HG03025 (cell line): ENCODE results near the gene ZBTB7C.

ENCODE experiments used
- ATAC-seq: cut with Tn5 transposase; IDR thresholded peaks from one replicate; pipeline ENCODE4 v1.9.1; 2021; ENCODE audit warnings: mild to moderate bottlenecking, moderate library complexity; ENCODE audit not compliant: unreplicated experiment, low FRiP score

Gene ZBTB7C

DNA sequence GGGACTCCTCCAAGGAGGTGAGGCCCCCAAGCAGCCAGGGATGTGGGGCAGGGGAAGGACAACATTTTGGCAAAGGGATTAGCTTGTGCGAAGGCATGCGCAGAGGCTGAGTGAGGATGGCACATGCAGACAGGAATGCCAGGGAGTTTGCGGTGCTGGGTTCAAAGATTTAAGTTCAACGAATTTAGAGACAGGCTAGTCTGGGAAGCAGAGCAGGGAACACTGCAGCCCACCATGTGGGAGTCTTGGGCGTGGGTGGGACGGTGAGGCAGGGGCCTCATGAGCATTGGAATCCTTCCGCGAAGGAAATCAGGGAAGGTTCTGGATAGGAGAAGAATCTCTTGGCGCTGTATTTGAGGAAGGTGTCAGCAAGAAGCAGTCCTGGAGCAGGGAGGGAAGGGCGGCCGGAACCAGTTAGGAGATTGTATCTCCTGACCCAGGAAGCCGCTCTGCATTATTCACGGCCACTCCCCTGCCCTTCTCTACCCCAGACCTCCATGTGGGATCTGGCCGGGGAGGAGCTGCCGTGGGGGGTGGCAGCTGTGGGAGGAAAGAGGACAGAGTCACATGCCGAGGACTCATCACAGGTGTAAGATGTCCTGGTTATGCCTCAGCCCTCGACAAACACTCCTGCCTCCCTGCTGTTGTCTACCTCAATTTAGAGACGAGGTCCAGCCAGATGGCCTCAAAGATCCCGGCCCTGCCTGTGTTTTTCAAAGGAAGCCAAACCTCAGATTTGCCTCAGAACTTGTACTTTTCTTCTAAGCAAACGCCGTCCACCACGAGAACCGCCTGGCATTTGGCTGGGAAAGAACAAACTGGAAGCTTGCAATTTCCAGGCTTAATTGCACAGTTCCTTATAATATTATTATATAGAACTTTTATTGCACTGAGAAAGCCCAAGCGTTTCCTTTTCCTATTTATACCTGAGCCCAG is 355.0 kb downstream of the ZBTB7C start:
- no peak for ATAC-seq

DNA sequence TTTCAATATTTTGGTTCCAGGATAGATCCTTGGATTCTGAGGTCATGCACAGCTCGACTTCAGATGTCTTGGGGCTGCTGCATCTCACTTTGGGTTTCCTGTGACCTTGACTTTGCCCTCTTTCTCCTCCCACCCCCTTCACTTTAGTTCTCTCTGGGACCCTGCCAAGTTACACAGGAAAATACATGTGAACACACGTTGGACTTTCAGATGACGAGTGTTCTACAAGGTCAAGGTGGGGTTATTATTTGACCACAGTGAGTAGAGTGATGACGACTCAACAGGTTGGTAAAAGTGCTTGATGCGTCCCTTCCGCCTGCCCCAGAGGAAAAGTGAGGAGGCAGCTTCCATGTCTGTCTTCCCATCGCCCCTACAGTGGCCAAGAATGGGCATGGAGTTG is 356.3 kb downstream of the ZBTB7C start:
- no peak for ATAC-seq

DNA sequence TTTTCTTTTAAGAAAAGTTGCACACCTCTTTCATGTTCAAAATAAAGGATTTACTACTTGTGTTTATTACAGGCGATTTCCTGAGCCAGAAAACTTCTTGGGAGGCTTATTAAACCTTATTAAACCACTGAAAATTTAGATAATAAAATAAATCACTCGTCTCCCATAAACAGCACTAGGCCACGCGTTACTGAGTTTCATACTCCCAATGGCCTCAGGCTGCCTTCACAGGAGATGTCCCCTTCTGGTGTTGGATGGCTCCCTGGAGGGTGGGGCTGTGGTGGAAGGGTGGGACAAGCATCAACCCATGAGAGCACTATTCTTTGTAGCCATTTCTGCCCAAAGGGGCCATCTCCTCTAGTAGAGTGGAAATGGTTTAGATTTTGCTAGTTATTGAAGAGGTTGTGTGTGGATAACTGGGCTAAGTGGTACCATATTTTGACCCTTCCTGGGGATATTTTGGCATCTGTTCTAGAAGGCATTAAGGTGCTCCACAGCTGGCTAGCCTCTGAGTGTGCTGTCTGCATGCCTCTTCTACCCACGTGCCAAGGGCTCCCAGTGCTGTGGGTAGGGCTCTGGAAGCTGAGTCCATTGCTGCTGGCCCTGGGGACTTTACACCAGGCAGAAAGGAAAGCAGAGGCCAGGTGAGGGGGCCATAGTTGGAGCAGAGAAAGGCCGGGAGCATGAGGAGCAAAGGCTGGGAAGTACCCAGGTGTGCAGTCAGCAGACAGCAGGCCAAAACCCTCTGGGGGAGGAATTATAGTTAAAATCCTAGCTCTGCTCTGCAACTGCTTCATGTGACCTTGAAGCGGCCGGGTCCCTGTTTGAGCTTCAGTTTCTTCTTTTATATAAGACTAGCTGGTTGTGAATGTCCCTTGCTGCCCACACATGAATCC is 357.0 kb downstream of the ZBTB7C start:
- no peak for ATAC-seq

DNA sequence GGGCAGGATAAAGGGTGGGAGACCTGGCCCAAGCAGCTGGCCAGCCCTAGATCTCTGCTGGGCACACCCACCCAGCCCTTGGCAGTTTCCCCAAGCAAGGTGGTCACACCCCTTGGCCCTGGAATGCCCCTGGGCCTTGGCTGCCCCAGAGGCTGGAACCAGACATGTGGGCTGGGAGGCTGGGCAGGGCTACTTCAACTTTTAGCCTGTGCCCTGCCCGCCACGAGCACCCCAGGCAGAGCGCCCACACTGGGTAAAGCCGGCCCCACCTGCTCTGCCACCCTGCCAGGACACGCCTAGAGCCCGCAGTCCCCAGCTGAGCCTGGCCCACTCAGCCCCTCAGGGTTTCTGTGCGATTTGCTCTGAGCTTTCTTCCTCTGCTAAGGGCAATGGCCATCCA is 359.0 kb downstream of the ZBTB7C start:
- no peak for ATAC-seq

DNA sequence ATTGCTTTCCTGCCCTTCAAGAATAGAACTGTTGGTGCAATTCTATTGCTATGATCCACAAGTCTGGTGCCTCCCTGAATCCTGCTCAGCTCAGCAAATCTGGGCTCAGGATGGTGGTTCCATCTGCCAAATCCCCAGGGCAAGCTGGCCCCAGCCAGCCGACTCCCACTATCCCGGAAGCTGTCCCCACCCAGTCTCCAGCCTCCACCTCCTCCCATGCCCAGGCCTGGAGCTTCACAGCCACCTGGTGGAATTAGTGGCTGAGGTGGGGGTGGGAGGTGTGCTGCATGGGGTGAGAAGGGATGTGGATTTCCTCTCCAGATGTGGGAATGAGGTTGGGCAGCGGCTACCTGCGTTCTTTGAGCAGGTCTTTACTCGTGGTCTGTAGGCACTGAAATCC is 359.4 kb downstream of the ZBTB7C start:
- no peak for ATAC-seq

DNA sequence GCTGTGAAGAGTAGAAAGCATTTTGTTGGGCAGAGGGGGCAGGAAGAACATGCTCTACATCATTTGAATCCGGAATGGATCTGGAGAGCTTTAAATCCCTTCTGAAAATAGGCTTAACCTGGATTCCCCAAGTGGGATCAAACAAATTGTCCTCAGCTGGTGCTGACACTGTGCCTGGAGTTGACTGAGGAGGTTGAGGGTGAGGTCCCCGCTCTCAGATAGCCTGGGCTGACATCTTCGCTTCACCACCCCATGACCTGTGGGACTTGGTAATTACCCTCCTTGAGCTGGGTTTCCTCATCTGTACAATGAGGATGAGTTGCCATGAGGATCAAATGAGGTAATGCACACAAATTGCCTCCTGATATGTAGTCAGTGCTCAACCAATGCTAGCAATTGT is 360.9 kb downstream of the ZBTB7C start:
- ATAC-seq = no peak

DNA sequence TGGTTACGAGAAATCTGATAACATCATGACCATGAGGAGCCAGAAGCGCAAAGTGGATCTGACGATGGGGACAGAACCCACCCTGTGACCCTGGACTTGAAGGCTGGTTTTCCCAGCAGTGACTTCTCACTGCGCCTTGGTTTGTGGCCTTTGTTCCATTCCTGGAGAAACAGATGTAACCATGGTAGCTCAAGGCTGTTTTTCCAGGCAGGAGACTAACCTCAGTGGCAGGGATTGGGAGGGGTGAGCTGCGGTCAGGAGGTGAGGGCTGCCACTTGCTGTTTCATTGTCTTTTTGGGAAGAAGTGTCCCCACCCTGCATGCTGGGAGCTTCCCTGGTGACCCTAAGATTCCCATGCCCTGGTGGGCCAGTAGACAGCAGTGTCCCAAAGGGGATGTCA is 362.3 kb downstream of the ZBTB7C start:
- no peak for ATAC-seq

DNA sequence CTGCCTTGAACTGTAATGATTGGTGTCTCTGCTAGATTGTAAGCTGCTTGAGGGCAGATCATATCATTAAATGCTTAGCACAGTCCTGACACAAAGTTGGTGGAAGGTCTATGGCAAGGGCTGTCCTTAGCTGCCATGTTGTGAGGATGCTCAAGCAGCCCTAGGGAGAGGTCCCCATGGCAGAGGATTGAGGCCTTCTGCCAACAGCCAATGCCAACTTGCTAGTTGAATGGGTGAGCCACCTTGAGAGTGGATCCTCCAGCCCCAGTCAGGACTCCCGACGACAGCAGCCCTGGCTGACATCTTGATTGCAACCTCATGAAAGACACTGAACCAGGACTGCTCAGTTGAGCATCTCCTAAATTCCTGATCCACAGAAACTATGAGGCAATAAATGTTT is 363.4 kb downstream of the ZBTB7C start:
- ATAC-seq = no peak

DNA sequence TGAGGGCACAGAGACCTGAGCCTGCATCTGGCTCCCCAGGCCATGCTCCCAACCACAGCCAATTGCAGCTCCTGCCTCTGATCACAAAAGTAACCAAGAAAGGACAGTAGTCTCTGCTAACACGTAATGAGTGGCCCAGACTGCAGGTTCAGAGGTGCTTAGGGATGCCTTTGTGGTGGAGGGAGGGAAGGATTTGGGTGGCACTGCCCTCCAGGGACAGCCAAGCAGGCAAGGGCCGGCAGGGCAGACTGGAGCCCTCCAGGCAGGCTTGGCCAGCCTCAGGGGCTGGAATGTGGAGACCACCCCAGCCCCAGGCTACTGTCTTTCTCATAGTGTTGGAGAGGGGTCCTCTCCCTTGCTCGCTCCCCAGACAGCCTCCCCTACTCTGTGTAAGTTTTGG is 364.2 kb downstream of the ZBTB7C start:
- ATAC-seq = no peak

DNA sequence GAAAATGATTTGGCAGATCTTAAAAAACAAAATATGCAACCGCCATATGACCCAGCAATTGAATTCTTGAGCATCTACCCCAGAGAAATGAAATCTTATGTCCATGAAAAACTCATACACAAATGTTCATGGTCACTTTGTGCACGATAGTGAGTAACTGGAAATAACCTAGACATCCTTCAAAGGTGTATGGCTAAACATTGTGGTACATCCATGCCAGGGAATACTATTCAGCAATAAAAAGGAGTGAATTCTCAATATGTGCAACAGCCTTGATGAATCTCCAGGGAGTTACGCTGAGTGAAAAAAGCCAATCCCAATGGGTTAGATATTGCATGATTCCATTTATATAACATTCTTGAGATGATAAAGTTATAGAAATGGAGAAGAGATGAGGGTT is 366.0 kb downstream of the ZBTB7C start:
- ATAC-seq = no peak

DNA sequence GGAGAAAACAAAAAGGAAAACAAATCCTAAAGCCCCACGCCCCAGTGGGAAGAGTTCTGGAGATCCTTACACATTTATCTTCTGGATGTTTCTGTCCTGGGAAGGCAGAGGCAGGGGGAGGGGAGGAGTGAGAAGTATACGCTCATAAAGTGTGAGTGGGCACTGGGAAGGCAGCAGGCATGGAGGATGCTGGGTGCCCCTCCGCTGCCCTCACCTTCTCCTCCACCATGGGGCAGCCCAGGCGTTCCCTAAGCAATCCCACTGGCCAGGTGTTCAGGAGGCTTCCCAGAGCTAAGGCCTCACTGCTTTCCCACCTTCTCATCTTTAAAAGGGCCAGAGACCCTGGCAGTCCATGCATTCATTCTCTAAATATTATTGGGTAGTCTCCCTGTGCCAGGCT is 366.8 kb downstream of the ZBTB7C start:
- no peak for ATAC-seq

DNA sequence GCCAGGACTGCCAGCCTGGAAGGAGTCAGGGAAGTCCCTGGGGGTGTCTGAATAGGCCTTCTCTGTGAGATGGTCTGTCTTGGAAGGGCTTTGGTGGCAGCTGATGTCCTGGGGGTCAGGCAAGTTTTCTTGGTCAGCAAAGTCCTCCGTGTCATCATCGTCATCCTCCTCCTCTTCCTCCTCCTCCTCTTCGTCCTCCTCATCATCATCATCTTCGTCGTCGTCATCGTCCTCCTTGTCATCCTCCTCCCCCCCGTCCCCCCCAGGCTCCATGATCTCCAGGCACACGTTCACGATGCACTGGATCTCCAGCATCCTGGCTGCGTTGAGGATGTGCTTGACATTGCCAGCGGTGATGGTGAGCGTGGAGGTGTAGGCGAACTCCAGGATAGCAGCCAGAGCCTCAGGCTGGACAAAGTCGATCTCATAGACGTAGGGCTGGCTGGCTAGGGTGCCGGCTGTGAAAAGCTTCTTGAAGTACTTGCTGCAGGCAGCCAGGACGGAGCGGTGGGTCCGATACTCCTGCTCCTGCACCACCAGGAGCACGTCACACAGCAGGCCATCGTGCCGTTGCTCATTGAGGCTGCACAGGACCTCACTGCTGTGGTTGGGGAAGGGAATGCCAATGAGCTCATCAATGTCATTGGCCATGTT is 368.6 kb downstream of the ZBTB7C start:
- no peak for ATAC-seq

DNA sequence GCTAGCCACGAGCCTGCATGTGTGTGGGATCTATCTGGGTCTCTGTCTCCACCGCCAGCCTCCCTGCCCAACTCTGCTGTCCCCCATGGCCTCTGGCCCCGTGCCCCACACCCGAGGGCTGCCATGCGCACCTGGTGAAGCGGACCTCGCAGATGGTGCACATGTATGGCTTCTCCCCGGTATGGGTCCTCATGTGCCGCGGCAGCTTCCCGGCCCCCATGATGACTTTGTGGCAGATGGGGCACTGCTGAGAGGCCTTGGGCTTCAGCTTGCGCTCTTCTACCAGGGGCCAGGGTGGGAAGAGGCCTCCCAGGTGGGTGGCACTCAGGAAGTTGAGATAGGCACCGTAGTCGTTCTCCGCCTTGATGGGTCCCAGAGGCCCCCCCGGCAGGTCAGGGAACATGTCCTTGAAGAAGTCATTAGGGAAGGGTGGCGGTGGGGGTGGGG is 369.4 kb downstream of the ZBTB7C start:
- ATAC-seq = no peak

DNA sequence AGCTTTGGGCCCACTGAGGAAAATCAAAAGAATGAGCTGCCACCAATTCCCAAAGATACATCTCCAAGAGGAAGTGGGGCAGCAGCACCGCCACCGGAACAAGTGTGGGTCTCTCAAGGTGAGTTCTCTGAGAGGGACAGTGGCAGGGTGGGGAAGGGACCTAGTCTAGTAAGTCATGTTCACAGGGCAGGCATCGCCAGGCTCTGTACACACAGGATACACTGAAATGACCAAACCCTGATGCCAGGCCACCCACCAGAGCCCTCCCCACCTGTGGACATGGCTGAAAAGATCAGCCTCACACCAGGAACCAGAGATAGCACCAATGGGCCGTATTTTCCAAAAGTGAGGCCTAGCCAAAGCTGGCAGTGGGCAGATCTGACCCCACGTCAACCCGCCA is 370.5 kb downstream of the ZBTB7C start:
- no peak for ATAC-seq

DNA sequence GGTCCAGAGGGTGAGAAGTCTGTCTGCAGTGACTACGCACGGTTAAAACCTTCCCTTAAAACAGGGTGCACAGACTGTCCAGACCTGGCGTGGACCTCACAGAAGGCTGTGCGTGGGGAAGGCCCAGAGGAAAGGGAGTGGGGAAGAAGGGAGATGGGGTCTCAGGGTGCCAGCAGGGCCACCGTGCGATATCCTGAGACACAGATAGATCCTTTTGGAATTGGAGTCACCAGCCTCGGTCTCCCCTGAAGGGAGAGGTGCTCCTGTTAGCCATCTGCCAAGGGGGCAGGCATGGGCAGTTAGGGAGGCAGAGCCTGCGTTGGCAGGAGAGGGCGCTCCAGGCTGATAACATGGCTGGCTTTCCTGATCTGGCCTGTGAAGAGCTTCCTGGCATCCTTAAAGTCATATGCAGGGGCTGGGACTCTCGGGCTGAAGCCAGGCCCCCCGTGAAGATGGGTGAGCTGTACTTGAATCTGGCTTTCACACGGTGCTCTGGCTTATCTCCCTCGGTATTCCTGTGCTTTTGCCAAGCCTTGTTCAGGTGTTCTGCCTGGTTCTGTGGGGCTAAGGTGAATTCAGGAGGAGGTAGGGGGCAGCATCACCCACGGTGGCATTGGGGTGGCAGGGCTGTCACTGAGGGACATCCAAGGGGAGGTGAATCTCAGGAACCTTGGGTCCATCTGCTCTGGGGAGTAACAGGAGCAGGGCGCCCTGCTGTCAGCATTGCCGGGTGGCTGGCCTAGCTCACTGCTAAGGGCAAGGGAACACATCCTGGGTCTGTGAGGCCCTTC is 371.5 kb downstream of the ZBTB7C start:
- no peak for ATAC-seq

DNA sequence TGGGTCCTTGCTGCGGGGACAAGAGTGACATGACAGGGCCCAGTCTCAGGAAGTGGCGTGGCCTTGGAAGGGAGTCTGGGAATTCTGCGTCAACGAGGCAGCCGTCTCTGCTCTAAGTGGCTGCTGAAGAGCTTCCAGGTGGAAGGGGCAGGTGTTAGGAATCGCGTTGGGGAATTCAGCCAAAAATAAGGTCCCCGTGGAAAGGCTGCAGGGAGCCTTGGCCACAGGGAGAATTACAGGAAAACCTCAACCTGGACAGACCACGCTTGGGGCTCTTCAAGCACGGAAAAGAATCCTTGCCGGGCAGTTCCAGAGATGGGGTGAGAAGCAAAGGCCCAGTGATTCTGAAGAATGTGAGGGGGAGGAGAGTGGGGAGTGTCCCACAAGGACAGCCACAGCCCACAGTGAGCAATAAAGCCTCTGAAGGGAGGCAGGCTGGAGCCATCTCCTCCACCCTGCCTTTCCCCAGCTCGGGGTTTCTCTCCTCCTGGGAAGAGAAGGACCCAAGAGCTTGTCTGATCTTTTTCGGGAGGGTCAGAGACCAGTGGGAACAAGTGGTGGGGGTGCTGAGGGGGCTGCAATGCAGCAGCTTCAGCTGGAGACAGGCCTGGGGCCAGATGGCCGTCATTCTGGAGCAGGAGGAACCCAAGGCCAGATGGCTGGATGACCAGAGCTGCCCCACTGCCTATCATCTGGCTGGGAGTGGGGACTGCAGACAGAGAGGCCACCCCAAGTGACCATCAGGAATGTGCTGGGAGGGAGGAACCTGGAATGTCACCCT is 372.4 kb downstream of the ZBTB7C start:
- ATAC-seq = no peak

DNA sequence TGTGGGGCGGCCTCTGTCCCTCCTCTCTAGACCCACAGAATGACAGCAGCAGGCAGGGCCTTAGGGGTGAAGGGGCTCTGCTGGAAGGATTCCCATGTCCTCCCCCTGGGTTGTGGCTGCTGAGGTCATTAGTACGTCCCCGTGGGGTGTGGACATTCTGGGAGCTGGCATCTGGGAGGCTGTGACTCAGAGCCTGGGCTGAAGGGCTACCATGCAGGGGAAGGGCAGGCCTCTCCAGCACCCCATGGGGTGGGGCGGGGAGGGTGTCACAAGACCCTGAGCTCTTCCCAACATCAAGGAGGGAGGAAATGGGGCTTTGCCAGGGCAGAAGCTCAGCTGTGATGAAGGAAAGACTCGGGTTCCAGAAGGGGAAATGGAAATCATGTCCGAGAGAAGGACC is 373.0 kb downstream of the ZBTB7C start:
- no peak for ATAC-seq

DNA sequence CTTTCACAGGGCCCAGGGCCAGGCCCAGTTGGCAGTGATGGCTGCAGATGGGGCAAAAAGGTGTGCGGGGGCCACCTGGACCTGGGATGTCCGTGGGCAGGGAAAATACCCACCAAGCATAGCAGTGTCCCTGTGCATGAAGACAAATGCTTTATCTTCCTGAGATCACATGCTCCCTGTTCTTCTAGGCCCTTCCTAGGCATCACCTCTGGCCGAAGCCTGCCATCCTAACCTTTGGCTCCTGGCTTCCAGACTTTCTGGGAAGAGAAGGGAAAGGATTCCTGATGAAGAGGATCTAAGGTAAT is 373.7 kb downstream of the ZBTB7C start:
- no peak for ATAC-seq

DNA sequence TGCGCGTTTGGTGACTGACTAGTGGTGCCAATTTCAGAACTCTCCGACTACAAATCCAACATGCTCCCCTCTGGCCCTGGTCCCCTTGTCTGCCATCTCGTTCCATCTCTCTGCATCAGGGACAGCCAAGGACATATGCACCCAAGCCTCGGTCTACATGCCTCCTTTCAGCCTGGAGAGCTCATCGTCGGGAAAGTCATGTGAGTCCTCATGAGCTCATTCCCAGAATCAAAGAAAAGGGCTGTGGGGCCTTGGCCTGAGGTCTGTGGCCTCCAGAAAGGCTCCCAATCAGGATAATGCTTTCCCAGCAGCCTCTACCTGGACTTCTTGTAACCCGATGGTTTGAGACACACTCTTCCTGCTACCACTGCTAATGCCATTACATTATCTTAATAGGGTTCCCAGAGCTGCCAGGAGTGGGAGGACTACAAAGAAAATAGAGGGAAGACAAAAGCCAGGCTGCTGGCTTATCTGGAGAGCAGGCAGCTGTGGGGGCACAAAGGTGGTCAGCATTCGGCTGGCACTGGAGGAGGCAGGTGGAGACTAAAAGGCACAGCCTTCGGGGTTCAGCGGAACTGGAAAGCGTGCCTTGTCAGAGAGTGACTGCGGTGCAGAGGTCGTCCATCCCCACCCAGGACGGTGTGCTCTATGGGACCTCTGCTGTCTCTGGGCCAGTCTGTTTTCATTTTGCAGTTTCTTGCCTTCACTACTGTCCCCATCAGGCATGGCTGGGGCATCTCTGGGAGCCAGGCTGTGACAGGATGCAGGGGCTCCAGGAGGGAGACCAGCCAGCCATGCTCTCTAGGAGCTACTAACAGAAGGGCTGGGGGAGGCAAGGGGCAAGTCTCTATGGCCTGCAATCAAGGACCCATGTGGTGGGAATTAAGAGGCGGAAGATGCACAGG is 374.3 kb downstream of the ZBTB7C start:
- ATAC-seq = no peak
